Lower leg skin (tissue), 3 donors: ENCODE data around the gene DNAH9.

ENCODE experiments used
- POLR2A ChIP-seq, 2 donors: fragments of 450-650 bp; IDR thresholded peaks; one replicate each; pipeline ENCODE4 v1.6.1; 2016 to 2017; ENCODE audit warnings: antibody characterized with exemption in 2 of 2, mild to moderate bottlenecking in 1 of 2, moderate library complexity in 1 of 2
- TF ChIP-seq, protein P1 (sequence below), 3 donors: fragments of 450-650 bp; IDR thresholded peaks; one replicate each; pipeline ENCODE4 v1.5.1; 2016; ENCODE audit warnings: antibody characterized with exemption in 3 of 3, mild to moderate bottlenecking in 3 of 3, moderate library complexity in 2 of 3

- TF ChIP-seq, protein P1, sequence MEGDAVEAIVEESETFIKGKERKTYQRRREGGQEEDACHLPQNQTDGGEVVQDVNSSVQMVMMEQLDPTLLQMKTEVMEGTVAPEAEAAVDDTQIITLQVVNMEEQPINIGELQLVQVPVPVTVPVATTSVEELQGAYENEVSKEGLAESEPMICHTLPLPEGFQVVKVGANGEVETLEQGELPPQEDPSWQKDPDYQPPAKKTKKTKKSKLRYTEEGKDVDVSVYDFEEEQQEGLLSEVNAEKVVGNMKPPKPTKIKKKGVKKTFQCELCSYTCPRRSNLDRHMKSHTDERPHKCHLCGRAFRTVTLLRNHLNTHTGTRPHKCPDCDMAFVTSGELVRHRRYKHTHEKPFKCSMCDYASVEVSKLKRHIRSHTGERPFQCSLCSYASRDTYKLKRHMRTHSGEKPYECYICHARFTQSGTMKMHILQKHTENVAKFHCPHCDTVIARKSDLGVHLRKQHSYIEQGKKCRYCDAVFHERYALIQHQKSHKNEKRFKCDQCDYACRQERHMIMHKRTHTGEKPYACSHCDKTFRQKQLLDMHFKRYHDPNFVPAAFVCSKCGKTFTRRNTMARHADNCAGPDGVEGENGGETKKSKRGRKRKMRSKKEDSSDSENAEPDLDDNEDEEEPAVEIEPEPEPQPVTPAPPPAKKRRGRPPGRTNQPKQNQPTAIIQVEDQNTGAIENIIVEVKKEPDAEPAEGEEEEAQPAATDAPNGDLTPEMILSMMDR (IDR thresholded peaks at IDR 0.05): no peak
- no peak for TF ChIP-seq POLR2A (IDR thresholded peaks at IDR 0.05)
Measured at GRCh38 chr17:11641521-11642275, 43.4 kb downstream of the DNAH9 start.
